GM19468 (cell line): ENCODE results near the gene FAIM.
A peak's percentile ranks its signal among the peaks of the same experiment; 100 is the strongest.
"Not testable (repeated sequence)": the region's sequence is repeated elsewhere in the genome, so short reads cannot be mapped to it uniquely, and the experiment has no call there.

Experiments
- ATAC-seq: cut with Tn5 transposase; IDR thresholded peaks from one replicate; pipeline ENCODE4 v1.9.1; 2021; ENCODE audit warnings: mild to moderate bottlenecking, moderate library complexity, moderate number of reproducible peaks; ENCODE audit not compliant: unreplicated experiment; ENCODE audit errors: extremely low read depth

FAIM gene, protein sequence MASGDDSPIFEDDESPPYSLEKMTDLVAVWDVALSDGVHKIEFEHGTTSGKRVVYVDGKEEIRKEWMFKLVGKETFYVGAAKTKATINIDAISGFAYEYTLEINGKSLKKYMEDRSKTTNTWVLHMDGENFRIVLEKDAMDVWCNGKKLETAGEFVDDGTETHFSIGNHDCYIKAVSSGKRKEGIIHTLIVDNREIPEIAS

GRCh38 chr3:138608322-138609135 is at the start of gene FAIM:
Gene FAIM (plus strand): TSS chr3:138608771. CDS start chr3:138619727, 10,956 bp downstream.
- ATAC-seq, result peak; percentile 38

DNA sequence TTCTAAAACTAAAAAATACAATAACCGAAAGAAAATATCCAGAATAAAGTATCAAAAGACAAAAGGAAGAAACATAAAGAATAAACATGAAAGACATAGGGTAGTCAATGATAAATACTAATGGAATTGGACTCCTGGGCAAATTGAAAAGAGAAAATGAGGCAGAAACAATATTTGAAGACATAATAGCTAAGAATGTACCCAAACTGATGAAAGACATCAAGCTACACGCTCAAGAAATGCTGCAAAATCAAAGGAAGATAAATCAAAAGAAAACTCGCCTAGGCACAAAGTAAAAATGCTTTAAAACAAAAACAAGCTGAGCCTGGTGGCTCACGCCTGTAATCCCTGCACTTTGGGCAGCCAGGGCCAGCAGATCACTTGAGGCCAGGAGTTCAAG is 49.4 kb upstream of the FAIM start:
- ATAC-seq, result no peak

GRCh38 chr3:138560501-138560900 is 48.1 kb upstream of the FAIM start:
- no peak for ATAC-seq

- not testable (repeated sequence) for ATAC-seq
Measured at GRCh38 chr3:138562902-138563301, 45.7 kb upstream of the FAIM start.

DNA sequence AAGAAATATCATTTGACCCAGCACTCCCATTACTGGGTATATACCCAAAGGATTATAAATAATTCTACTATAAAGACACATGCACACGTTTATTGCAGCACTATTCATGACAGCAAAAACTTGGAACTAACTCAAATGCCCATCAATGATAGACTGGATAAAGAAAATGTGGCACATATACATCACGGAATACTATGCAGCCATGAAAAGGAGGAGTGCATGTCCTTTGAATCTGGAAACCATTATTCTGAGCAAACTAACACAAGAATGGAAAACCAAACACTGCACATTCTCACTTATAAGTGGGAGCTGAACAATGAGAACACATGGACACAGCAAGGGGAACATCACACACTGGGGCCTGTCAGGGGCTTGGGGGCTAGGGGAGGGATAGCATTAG is 42.3 kb upstream of the FAIM start:
- not testable (repeated sequence) for ATAC-seq

DNA sequence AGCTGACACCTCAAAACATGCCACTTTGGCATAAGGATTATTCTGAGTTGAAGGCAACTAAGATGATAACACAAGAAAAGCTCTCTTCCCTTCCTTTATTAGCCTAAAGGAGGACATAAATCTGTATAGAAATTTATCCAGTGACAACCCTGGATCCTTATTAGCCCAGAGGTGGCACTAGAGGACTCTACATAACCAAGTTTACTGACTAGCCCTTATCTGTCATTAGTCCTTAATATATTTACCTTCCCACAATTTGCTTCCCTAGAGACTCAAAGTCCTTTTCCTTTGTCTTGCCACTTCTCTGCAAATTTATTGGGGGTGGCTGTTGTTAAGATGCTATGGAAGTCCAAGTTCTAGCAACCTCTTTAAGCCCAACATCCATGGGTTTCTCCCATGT is 41.2 kb upstream of the FAIM start:
- ATAC-seq, result no peak

DNA sequence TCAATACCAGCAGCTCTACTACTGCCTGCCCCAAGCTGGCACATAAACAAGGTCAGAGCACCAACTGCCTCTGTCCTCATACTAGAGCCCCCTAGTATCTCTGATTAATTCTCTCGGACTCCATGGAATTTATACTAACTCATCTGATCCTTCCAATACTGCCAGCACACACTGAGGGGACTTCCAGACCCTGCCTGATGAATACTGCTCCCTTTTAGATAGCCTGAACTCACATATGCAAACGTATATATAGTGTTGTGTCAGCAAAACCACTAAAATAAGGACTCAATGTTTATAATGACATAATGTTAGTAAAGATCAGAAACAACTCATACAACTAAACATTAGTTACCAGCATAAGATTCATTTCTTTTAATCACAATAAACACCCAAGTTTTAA is 39.5 kb upstream of the FAIM start:
- ATAC-seq, result no peak

DNA sequence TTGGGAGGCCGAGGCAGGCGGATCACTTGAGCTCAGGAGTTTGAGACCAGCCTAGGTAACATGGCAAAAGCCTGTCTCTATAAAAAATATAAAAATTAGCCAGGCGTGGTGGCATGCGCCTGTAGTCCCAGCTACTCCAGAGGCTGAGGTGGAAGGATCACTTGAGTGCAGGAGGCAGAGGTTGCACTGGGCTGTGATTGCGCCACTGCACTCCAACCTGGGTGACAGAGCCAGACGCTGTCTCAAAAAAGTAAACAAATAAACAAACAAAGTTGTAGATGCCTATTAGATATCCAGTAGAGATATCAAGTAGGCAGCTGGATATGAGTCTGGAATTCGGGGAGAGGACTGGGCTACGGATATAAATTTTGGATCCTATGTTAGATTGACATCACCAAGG is 38.9 kb upstream of the FAIM start:
- ATAC-seq, result not testable (repeated sequence)

DNA sequence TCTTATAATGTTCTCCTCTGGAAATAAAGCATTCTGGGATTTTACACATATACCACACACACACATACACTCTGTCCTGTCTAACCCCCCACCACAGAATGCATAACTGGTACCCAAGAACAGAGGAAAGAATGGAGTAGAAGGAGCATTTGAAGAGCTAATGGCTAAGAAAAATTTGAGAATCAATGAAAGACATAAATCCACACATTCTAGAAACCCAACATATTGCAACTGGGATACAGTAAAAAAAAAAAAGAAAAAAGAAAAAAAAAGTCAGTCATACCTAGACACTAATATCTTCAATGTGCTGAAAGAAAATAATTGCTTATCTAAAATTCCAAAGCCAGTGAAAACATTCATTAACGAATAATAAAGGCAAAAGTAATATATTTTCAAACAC is 35.4 kb upstream of the FAIM start:
- ATAC-seq, result no peak

DNA sequence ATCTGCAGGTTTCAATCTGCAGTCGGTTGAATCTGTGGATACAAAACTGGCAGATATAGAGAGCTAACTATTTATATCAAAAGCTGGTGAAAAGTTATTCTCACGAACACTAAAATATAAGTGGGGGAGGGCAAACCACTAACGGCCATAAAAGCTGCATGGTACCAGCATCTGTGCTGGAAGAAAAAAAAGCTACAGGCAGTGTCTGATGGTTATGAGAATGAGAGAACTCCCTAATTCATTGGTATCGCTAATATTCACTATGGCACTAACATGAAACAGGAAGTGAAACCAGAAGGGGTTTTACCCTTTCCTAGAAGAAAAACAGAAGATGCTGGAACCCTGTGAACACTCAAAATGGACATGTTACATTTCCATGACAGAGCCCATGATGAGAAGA is 30.4 kb upstream of the FAIM start:
- ATAC-seq, result peak; percentile 84

DNA sequence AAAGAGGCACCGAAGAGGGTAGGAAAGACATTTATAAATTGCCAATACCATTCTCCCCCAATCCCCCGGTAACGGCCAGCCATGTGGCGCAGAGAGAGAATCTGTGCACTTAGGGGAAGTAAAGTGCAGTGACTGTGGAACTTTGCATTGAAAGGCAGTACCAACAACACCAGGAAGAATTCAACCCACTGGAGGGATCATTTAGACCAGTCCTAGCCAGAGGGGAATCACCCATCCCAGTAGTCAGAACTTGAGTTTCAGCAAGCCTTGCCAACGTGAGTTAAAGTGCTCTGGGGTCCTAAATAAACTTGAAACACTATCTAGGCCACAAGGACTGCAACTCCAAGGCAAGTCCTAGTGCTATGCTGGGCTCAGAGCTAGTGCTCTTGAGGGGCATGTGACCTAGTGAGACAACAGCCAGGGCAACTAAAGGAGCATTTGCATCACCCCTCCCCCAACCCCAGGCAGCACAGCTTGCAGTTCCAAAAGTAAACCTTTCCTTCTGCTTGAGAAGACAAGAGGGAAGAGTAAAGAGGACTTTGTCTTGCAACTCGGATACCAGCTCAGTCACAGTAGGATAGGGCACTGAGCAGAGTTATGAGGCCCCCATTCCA is 29.5 kb upstream of the FAIM start:
- no peak for ATAC-seq

- no peak for ATAC-seq
Measured at GRCh38 chr3:138587374-138587773, 21.2 kb upstream of the FAIM start.

GRCh38 chr3:138588445-138588844 is 20.1 kb upstream of the FAIM start:
- no peak for ATAC-seq

DNA sequence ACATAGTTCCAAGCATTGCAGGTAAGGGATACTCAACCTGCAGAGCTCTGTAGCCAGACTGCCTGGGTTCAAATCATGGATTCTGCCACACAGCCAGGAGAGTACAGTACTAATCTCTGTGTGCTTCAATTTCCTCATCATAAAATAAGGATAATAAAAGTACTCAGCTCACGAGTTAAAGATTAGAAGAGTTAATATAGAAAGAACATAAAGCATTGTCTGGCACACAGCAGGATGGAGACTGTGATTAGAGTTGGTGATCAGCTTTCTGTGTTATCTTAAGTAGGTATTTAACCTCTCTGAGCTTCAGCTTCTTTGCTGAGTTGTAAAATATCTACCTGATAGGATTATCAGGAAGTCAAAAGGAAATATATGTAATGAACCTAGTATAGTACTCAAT is 17.2 kb upstream of the FAIM start:
- ATAC-seq, result no peak

DNA sequence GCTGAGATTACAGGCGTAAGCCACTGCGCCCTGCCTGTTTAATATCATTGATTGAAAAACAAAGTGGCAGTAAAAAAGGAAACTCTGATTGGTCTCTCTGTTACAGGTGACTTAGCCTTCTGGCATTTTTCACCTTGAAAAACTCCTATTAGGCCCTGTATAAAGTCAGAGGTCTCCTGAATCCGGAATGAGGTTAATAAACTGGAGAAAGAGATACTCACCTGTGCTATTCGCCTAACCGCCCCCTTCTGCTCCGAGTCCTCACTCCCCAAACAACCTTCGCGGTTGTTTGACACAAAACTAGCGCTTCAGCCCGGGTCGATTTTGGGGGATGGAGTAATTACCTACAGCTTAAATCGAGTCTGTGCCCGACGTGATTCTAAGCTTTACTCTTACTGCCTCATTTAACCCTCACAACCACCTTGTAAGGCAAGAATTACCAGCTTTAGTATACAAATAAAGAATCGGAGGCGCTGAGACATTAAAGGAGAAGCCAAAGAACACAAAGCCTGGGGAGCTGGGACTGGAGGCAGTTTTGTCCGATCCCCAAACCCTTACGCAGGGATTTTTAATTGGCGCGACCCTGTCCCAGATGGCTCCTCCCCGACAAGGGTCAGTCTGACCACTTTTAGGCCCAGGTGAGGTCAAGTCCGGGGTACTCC is 15.0 kb upstream of the FAIM start:
- ATAC-seq, result no peak

DNA sequence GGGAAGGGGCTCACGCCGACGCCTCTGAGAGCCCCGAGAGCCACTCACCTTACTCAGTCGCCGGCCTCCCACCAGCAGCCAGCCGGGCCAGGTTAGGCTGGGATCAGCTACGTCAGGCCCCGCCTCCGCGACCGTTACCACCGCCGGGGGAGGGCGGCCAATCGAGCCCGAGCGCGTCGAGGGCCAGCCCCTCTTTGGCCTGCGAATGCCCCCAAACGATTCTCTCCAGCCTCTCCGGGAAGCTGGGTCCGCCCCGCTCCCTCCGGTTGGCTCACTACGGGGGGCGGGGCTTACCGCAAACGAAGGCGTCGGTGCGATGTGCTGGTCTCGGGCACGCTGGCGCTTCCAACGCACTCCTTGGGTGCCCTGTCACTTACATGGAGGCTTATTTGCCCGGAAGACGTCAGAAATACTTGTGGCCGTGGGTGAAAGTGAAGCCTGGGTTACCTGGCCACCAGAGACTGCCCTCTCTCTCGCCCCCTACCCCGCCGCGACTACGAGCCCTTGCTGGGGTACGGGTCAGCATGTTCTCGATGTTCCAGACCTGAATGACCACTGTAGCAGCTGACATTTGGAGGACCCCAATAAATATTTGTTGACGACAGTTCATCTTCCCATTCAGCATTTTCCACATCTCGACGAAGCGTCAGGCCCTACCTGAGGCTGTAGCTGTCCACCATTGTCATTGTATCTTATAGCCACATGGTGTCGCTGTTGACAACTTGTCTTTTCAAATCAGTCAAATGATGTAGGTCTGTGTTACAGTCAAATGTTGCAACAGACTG is 14.2 kb upstream of the FAIM start, which contains the start of gene CEP70:
Gene CEP70 (minus strand): TSS at position 111 of the 785 bp plus-strand sequence. CDS start 21,333 bp downstream, outside the sequence.
- ATAC-seq, result peak; percentile 85

DNA sequence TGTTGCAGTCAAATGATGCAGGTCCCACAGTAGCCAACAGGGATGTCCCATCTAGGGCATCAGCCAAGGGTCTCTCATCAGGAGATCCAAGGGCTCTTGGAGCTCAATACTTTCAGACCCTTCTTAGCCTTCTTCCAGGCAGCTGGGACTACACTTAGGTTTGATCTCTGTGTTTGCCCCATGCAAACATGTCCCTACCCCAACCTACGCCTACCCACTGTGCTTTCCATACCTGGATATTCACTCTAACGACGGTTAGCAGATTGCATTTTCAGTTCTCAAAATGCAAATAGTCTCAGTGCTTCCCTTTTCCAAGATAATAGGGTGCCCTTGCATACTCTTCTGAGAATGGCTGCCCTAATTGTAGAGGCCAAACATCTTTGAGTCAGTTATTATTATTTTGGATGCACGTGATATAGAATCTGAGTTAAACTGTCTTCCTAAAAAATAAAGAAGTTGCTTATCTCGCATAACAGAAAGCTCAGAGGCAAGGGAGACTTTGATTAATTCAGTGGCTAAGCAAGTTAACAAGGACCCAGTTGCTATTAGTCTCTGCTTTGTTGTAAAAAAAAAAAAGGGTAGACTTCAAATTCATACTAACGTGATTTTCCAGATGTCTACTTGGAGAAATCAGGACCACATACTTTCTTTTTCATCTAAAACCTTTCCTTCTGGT is 13.5 kb upstream of the FAIM start:
- no peak for ATAC-seq

DNA sequence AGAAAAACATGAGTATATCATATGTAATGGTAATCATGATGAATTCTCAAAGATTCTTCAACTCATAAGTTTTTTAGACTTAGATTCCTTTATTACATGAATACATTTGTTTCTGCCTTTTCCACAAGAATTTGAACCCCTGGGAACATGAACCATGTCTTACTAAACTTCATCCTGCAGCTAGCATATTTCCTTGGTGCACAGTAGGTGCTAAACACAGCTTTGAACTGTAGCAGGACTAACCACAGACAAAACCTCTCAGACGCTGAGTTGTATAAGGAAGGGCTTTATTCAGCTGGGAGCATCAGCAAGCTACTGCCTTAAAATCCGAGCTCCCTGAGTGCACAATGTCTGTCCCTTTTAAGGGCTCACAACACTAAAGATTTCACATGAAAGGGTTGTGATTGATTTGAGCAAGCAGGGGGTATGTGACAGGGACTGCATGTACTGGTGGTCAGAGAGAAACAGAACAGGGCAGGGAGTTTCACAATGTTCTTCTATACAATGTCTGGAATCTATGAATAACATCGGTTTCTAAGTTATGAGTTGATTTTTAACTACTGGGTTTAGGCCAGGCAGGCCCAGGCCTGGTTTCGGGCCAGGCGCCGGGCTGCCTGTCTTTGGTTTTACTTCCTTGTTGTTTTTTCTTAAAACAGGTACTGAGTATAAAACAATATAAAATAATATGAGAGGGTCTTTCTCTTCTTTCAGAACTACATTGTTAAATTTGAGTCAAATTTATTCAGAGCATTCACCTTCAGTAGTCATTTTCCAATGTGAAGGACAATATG is 11.2 kb upstream of the FAIM start:
- not testable (repeated sequence) for ATAC-seq

DNA sequence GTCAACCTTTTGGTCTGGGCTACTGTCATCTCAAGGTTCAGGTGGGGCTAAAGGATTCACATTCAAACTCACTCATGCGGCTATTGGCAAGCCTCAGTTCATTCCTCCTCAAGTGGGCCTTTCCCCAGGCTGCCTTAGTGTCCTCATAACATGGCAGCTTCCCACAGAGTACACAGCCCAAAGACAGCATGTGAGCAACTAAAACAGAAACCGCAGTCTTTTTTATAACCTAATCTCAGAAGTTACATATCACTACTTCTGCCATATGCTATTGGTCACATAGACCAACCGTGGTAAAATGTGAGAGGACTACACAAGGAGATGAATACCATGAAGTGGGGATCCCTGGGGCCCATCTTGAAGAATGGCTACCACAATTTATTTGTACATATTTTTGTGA is 10.0 kb upstream of the FAIM start:
- no peak for ATAC-seq
